Astrocyte (in vitro differentiated cells and primary cell): Measurements from ENCODE around the gene SNX21. TPM values are rescaled to one million over a fixed set of nuclear protein-coding genes. Genes with fewer than 3 reads are reported as not detected.

Source experiments
- DNase-seq: peaks from one replicate; pipeline ENCODE4 v3.0.0-alpha.2; 2010; ENCODE audit warnings: low read depth
- FAIRE-seq: peaks from 2 replicates; lab custom pipeline; 2011; peaks lifted over from hg19 to GRCh38; lab: Jason Lieb, UNC
- H2AFZ ChIP-seq: 2 replicates; pipeline ENCODE4 v1.6.0; 2012; ENCODE audit warnings: low read depth, low read length, inconsistent platforms
- H3K27ac ChIP-seq: 2 replicates; pipeline ENCODE4 v1.5.1; 2011; ENCODE audit warnings: low read depth, low read length, inconsistent platforms
- H3K27me3 ChIP-seq: 2 replicates; pipeline ENCODE4 v1.6.0; 2011; ENCODE audit warnings: low read length, inconsistent platforms; ENCODE audit not compliant: insufficient read depth
- H3K36me3 ChIP-seq: 2 replicates; pipeline ENCODE4 v1.5.1; 2011; ENCODE audit warnings: low read length, inconsistent platforms; ENCODE audit not compliant: insufficient read depth
- H3K4me1 ChIP-seq: 2 replicates; pipeline ENCODE4 v1.5.1; 2011; ENCODE audit warnings: low read length, inconsistent platforms; ENCODE audit not compliant: insufficient read depth
- H3K4me2 ChIP-seq: 2 replicates; pipeline ENCODE4 v1.6.0; 2012; ENCODE audit warnings: low read length, inconsistent platforms
- H3K4me3 ChIP-seq: 2 replicates; pipeline ENCODE4 v1.5.1; 2011; ENCODE audit warnings: low read depth, mild to moderate bottlenecking, low read length, inconsistent platforms; ENCODE audit not compliant: insufficient read depth
- H3K79me2 ChIP-seq: 2 replicates; pipeline ENCODE4 v1.6.0; 2012; ENCODE audit warnings: mild to moderate bottlenecking, low read length, inconsistent platforms; ENCODE audit not compliant: insufficient read depth
- H3K9ac ChIP-seq: 2 replicates; pipeline ENCODE4 v1.6.0; 2012; ENCODE audit warnings: mild to moderate bottlenecking, low read length, inconsistent platforms
- H3K9me3 ChIP-seq: 2 replicates; pipeline ENCODE4 v1.5.1; 2012; ENCODE audit warnings: low read depth, mild to moderate bottlenecking, low read length, inconsistent platforms; ENCODE audit not compliant: insufficient read depth
- H4K20me1 ChIP-seq: 2 replicates; pipeline ENCODE4 v1.6.0; 2012; ENCODE audit warnings: low read length, inconsistent platforms; ENCODE audit not compliant: insufficient read depth
- H3K27ac Mint-ChIP-seq: one replicate; pipeline ENCODE4 v1.8.0; 2021; ENCODE audit warnings: mild to moderate bottlenecking, mixed read lengths; ENCODE audit not compliant: unreplicated experiment
- H3K27me3 Mint-ChIP-seq: one replicate; pipeline ENCODE4 v1.8.0; 2021; ENCODE audit warnings: low read depth, mixed read lengths; ENCODE audit not compliant: unreplicated experiment
- H3K36me3 Mint-ChIP-seq: one replicate; pipeline ENCODE4 v1.8.0; 2021; ENCODE audit warnings: low read depth, mixed read lengths; ENCODE audit not compliant: unreplicated experiment
- H3K4me1 Mint-ChIP-seq: one replicate; pipeline ENCODE4 v1.8.0; 2021; ENCODE audit warnings: low read depth, mixed read lengths; ENCODE audit not compliant: unreplicated experiment
- H3K4me3 Mint-ChIP-seq: one replicate; pipeline ENCODE4 v1.8.0; 2021; ENCODE audit warnings: mild to moderate bottlenecking, moderate library complexity, mixed read lengths; ENCODE audit not compliant: unreplicated experiment
- H3K9me3 Mint-ChIP-seq: one replicate; pipeline ENCODE4 v1.8.0; 2021; ENCODE audit warnings: mild to moderate bottlenecking, mixed read lengths; ENCODE audit not compliant: unreplicated experiment
- CTCF ChIP-seq: IDR thresholded peaks from 2 replicates; pipeline ENCODE4 v1.5.1; 2011; ENCODE audit warnings: low read depth, mild to moderate bottlenecking, inconsistent platforms, low read length, moderate library complexity; ENCODE audit not compliant: insufficient read depth
- EZH2 ChIP-seq: IDR thresholded peaks from 2 replicates; pipeline ENCODE4 v1.6.1; 2012; ENCODE audit warnings: mild to moderate bottlenecking, low read length, inconsistent platforms; ENCODE audit not compliant: insufficient read depth
- total RNA-seq: library from RNA; stranded (reverse); gene quantifications from 2 replicates; pipeline ENCODE4 v1.2.1, GENCODE V29; 2021

Gene SNX21
- total RNA-seq, 1 donor from 2014 or later = 13.3 TPM

GRCh38 chr20:45826381-45827019 is 7.1 kb upstream of the SNX21 start:
- H4K20me1 ChIP-seq = no peaks in the 10 kb centered on the region
- Mint-ChIP-seq H3K9me3 (no peaks in the 10 kb centered on the region), H3K36me3 (no peaks in the 10 kb centered on the region), H3K4me1 (peaks cover 21% of the 10 kb centered on the region), H3K4me3 (no peak overlapping the region), H3K27me3 (peaks cover 7% of the 10 kb centered on the region), H3K27ac (no peak overlapping the region)
- TF ChIP-seq CTCF (no peak), EZH2 (no peak)
- no peaks in the 10 kb centered on the region for H3K27me3 ChIP-seq
- H3K9ac ChIP-seq = no peak overlapping the region
- H3K79me2 ChIP-seq = no peaks in the 10 kb centered on the region
- no peak for DNase-seq
- H3K4me2 ChIP-seq = peak overlapping the region; percentile 20
- FAIRE-seq = no peak
- no peaks in the 10 kb centered on the region for H3K9me3 ChIP-seq
- no peaks in the 10 kb centered on the region for H3K36me3 ChIP-seq
- H3K4me1 ChIP-seq = peaks cover 8% of the 10 kb centered on the region
- no peak overlapping the region for H3K4me3 ChIP-seq
- H2AFZ ChIP-seq = peak overlapping the region; percentile 47
- H3K27ac ChIP-seq = no peak overlapping the region

- no peak within 1 kb of the TSS for H3K27ac ChIP-seq
- FAIRE-seq (no peak), DNase-seq (no peak)
- H3K27ac Mint-ChIP-seq = no peak within 1 kb of the TSS
- no peak within 1 kb of the TSS for H3K9ac ChIP-seq
- no peaks in the 10 kb centered on the region for H3K9me3 Mint-ChIP-seq
- H4K20me1 ChIP-seq = no peaks in the 10 kb centered on the region
- peaks cover 4% of the 10 kb centered on the region for H3K27me3 Mint-ChIP-seq
- H3K4me2 ChIP-seq = peak within 1 kb of the TSS; percentile 20
- H3K9me3 ChIP-seq = no peaks in the 10 kb centered on the region
- no peaks in the 10 kb centered on the region for H3K36me3 ChIP-seq
- H3K4me3 ChIP-seq = no peak within 1 kb of the TSS
- peaks cover 8% of the 10 kb centered on the region for H3K4me1 ChIP-seq
- peak within 1 kb of the TSS; percentile 17 for H3K4me3 Mint-ChIP-seq
- H3K79me2 ChIP-seq = no peaks in the 10 kb centered on the region
- H3K36me3 Mint-ChIP-seq = no peaks in the 10 kb centered on the region
- TF ChIP-seq CTCF (no peak), EZH2 (no peak)
- H2AFZ ChIP-seq = peak within 1 kb of the TSS; percentile 47
- H3K4me1 Mint-ChIP-seq = peaks cover 21% of the 10 kb centered on the region
- no peaks in the 10 kb centered on the region for H3K27me3 ChIP-seq
These were observed 6.5 kb upstream of the SNX21 start, which contains the start of gene TNNC2 for GRCh38 chr20:45827030-45827652. TSS of gene TNNC2 (minus strand) at chr20:45827312. CDS start at chr20:45827248, 64 bp downstream.

GRCh38 chr20:45827712-45828111 is 5.9 kb upstream of the SNX21 start:
- DNase-seq = no peak
- H3K9ac ChIP-seq = no peak overlapping the region

More at GRCh38 chr20:45827712-45828111, 5.9 kb upstream of the SNX21 start:
- H3K36me3 ChIP-seq = no peaks in the 10 kb centered on the region
- Mint-ChIP-seq H3K4me1 (peaks cover 19% of the 10 kb centered on the region), H3K27ac (no peak overlapping the region), H3K9me3 (no peaks in the 10 kb centered on the region), H3K4me3 (no peak overlapping the region), H3K36me3 (no peaks in the 10 kb centered on the region), H3K27me3 (peaks cover 2% of the 10 kb centered on the region)
- H3K27ac ChIP-seq = no peak overlapping the region
- no peak for FAIRE-seq
- H3K4me3 ChIP-seq = no peak overlapping the region
- H3K79me2 ChIP-seq = no peaks in the 10 kb centered on the region
- no peak overlapping the region for H3K4me2 ChIP-seq
- no peaks in the 10 kb centered on the region for H3K27me3 ChIP-seq
- no peak for TF ChIP-seq EZH2
- TF ChIP-seq CTCF = no peak
- H3K9me3 ChIP-seq = no peaks in the 10 kb centered on the region
- no peak overlapping the region for H2AFZ ChIP-seq
- no peaks in the 10 kb centered on the region for H4K20me1 ChIP-seq
- H3K4me1 ChIP-seq = peaks cover 8% of the 10 kb centered on the region
